Activated naive CD4-positive, alpha-beta T cell treated with anti-CD3 and anti-CD28 coated beads, Interleukin-2, amount 10 ng/mL, durations not matched to agents 7 days and 5 days (primary cell): ENCODE results near the gene PROX2.

ENCODE experiments used
- CTCF ChIA-PET: fragments of 350-600 bp; sonication (Branson Sonifier 250); formaldehyde crosslinking; loops from one replicate; lab custom pipeline; 2021; ENCODE audit warnings: antibody characterized with exemption; lab: Charles Lee
- DNase-seq: peaks from one replicate; pipeline ENCODE4 v3.0.0-alpha.2; 2020
- H3K27ac Mint-ChIP-seq: one replicate; pipeline ENCODE4 v1.8.0; 2021; ENCODE audit warnings: mild to moderate bottlenecking, moderate library complexity, mixed read lengths
- H3K27me3 Mint-ChIP-seq: one replicate; pipeline ENCODE4 v1.8.0; 2021; ENCODE audit warnings: mild to moderate bottlenecking, mixed read lengths
- H3K36me3 Mint-ChIP-seq: one replicate; pipeline ENCODE4 v1.8.0; 2021; ENCODE audit warnings: mixed read lengths
- H3K4me1 Mint-ChIP-seq: one replicate; pipeline ENCODE4 v1.8.0; 2021; ENCODE audit warnings: mixed read lengths
- H3K4me3 Mint-ChIP-seq: one replicate; pipeline ENCODE4 v1.8.0; 2021; ENCODE audit warnings: mild to moderate bottlenecking, moderate library complexity, mixed read lengths
- H3K9me3 Mint-ChIP-seq: one replicate; pipeline ENCODE4 v1.8.0; 2021; ENCODE audit warnings: mixed read lengths

PROX2 gene

GRCh38 chr14:74882103-74882920, 6.4 kb upstream of the PROX2 start:
- CTCF ChIA-PET, result interaction anchor here (0.5 to 5.6 kb wide), 9 partner anchors 10 to 974 kb away, joined by 3 to 44 read pairs (median 3); no protein-coding TSS in a partner anchor
- peaks cover 31% of the 10 kb centered on the region for H3K36me3 Mint-ChIP-seq
- H3K4me3 Mint-ChIP-seq, result peak overlapping the region; percentile 99
- peak; percentile 72 for DNase-seq
- no peaks in the 10 kb centered on the region for H3K27me3 Mint-ChIP-seq
- H3K4me1 Mint-ChIP-seq, result peaks cover 55% of the 10 kb centered on the region
- H3K9me3 Mint-ChIP-seq, result no peaks in the 10 kb centered on the region
- H3K27ac Mint-ChIP-seq, result peak overlapping the region; percentile 99

- DNase-seq, result peak; percentile 89
- Mint-ChIP-seq H3K9me3 (no peaks in the 10 kb centered on the region), H3K27me3 (no peaks in the 10 kb centered on the region), H3K36me3 (peaks cover 31% of the 10 kb centered on the region), H3K4me1 (peaks cover 55% of the 10 kb centered on the region), H3K4me3 (peak within 1 kb of the TSS; percentile 99), H3K27ac (peak within 1 kb of the TSS; percentile 99)
- CTCF ChIA-PET, result interaction anchor here (1.3 to 5.6 kb wide), 3 partner anchors 21 to 272 kb away, joined by 3 to 44 read pairs (median 44); no protein-coding TSS in a partner anchor
These were observed 5.6 kb upstream of the PROX2 start, which contains the start of gene DLST for GRCh38 chr14:74881431-74882102. TSS of gene DLST (plus strand) at chr14:74881916. CDS start at chr14:74881954, 38 bp downstream.

- Mint-ChIP-seq H3K4me3 (no peak overlapping the region), H3K27me3 (no peaks in the 10 kb centered on the region), H3K4me1 (peaks cover 50% of the 10 kb centered on the region), H3K9me3 (no peaks in the 10 kb centered on the region), H3K36me3 (peaks cover 18% of the 10 kb centered on the region), H3K27ac (no peak overlapping the region)
- no peak for DNase-seq
- CTCF ChIA-PET, result interaction anchor here (1.0 to 5.1 kb wide), 10 partner anchors 11 to 268 kb away, joined by 3 to 44 read pairs (median 4); partner anchors contain the start of gene LTBP2
These were observed 3.7 kb upstream of the PROX2 start for GRCh38 chr14:74879427-74880182.

GRCh38 chr14:74875204-74875603, 741 bp downstream of the PROX2 start:
- H3K4me3 Mint-ChIP-seq, result no peak overlapping the region
- no peak for DNase-seq
- no peaks in the 10 kb centered on the region for H3K9me3 Mint-ChIP-seq
- CTCF ChIA-PET, result interaction anchor here (6.9 kb wide), 1 partner anchor 14 kb away, joined by 46 read pairs; no protein-coding TSS in a partner anchor
- H3K27me3 Mint-ChIP-seq, result peaks cover 3% of the 10 kb centered on the region
- H3K4me1 Mint-ChIP-seq, result peaks cover 20% of the 10 kb centered on the region
- H3K36me3 Mint-ChIP-seq, result no peaks in the 10 kb centered on the region
- no peak overlapping the region for H3K27ac Mint-ChIP-seq

- H3K4me3 Mint-ChIP-seq, result no peak overlapping the region
- H3K9me3 Mint-ChIP-seq, result no peaks in the 10 kb centered on the region
- H3K27me3 Mint-ChIP-seq, result peaks cover 3% of the 10 kb centered on the region
- no peaks in the 10 kb centered on the region for H3K36me3 Mint-ChIP-seq
- CTCF ChIA-PET, result interaction anchor here (1.5 to 6.9 kb wide), 4 partner anchors 10 to 34 kb away, joined by 3 to 46 read pairs (median 8); no protein-coding TSS in a partner anchor
- DNase-seq, result no peak
- H3K4me1 Mint-ChIP-seq, result peaks cover 32% of the 10 kb centered on the region
- no peak overlapping the region for H3K27ac Mint-ChIP-seq
These were observed 4.1 kb downstream of the PROX2 start for GRCh38 chr14:74871819-74872218.

GRCh38 chr14:74868739-74869138, 7.2 kb downstream of the PROX2 start:
- Mint-ChIP-seq H3K4me1 (peaks cover 20% of the 10 kb centered on the region), H3K9me3 (no peaks in the 10 kb centered on the region), H3K4me3 (no peak overlapping the region), H3K27me3 (peaks cover 4% of the 10 kb centered on the region), H3K36me3 (no peaks in the 10 kb centered on the region), H3K27ac (no peak overlapping the region)
- CTCF ChIA-PET, result interaction anchor here (0.8 to 3.7 kb wide), 7 partner anchors 8 to 220 kb away, joined by 3 to 22 read pairs (median 4); no protein-coding TSS in a partner anchor
- no peak for DNase-seq

- Mint-ChIP-seq H3K27ac (peak overlapping the region; percentile 68), H3K27me3 (peaks cover 11% of the 10 kb centered on the region), H3K4me1 (peaks cover 19% of the 10 kb centered on the region), H3K9me3 (no peaks in the 10 kb centered on the region), H3K4me3 (no peak overlapping the region), H3K36me3 (no peaks in the 10 kb centered on the region)
- CTCF ChIA-PET, result interaction anchor here (1.0 to 3.7 kb wide), 8 partner anchors 9 to 428 kb away, joined by 3 to 22 read pairs (median 4); no protein-coding TSS in a partner anchor
- peak; percentile 72 for DNase-seq
These were observed 8.3 kb downstream of the PROX2 start for GRCh38 chr14:74867673-74868072.

GRCh38 chr14:74866708-74867389, 9.1 kb downstream of the PROX2 start:
- no peaks in the 10 kb centered on the region for H3K36me3 Mint-ChIP-seq
- CTCF ChIA-PET, result interaction anchor here (0.8 to 3.7 kb wide), 6 partner anchors 10 to 428 kb away, joined by 3 to 22 read pairs (median 4); partner anchors contain the start of gene PROX2

GRCh38 chr14:74865156-74865555, 10.8 kb downstream of the PROX2 start:
- H3K9me3 Mint-ChIP-seq, result no peaks in the 10 kb centered on the region
- CTCF ChIA-PET, result interaction anchor here (1.2 to 12.9 kb wide), 3 partner anchors 13 to 81 kb away, joined by 3 to 395 read pairs (median 37); no protein-coding TSS in a partner anchor
- H3K36me3 Mint-ChIP-seq, result no peaks in the 10 kb centered on the region
- H3K27ac Mint-ChIP-seq, result no peak overlapping the region
- no peak overlapping the region for H3K4me3 Mint-ChIP-seq
- DNase-seq, result no peak
- H3K4me1 Mint-ChIP-seq, result peaks cover 22% of the 10 kb centered on the region
- peaks cover 9% of the 10 kb centered on the region for H3K27me3 Mint-ChIP-seq

More at GRCh38 chr14:74866708-74867389, 9.1 kb downstream of the PROX2 start:
- Mint-ChIP-seq H3K9me3 (no peaks in the 10 kb centered on the region), H3K4me1 (peaks cover 19% of the 10 kb centered on the region), H3K27me3 (peaks cover 9% of the 10 kb centered on the region), H3K27ac (no peak overlapping the region), H3K4me3 (no peak overlapping the region)
- DNase-seq, result no peak

- CTCF ChIA-PET, result interaction anchor here (4.9 to 12.9 kb wide), 3 partner anchors 39 to 224 kb away, joined by 37 to 395 read pairs (median 42); no protein-coding TSS in a partner anchor
- Mint-ChIP-seq H3K27me3 (peaks cover 9% of the 10 kb centered on the region), H3K36me3 (no peaks in the 10 kb centered on the region), H3K4me1 (peaks cover 22% of the 10 kb centered on the region), H3K27ac (no peak overlapping the region), H3K4me3 (no peak overlapping the region), H3K9me3 (no peaks in the 10 kb centered on the region)
- DNase-seq, result no peak
These were observed 11.7 kb downstream of the PROX2 start for GRCh38 chr14:74864198-74864597.

- CTCF ChIA-PET, result interaction anchor here (0.8 to 12.9 kb wide), 10 partner anchors 10 to 254 kb away, joined by 3 to 395 read pairs (median 34); partner anchors contain the start of genes DLST, LTBP2 and PROX2
- no peaks in the 10 kb centered on the region for H3K9me3 Mint-ChIP-seq
- peaks cover 9% of the 10 kb centered on the region for H3K27me3 Mint-ChIP-seq
- H3K27ac Mint-ChIP-seq, result no peak overlapping the region
- H3K36me3 Mint-ChIP-seq, result no peaks in the 10 kb centered on the region
- H3K4me3 Mint-ChIP-seq, result no peak overlapping the region
- peaks cover 21% of the 10 kb centered on the region for H3K4me1 Mint-ChIP-seq
- no peak for DNase-seq
These were observed 12.7 kb downstream of the PROX2 start for GRCh38 chr14:74863274-74863673.

- CTCF ChIA-PET, result interaction anchor here (0.8 to 12.9 kb wide), 28 partner anchors 9 to 498 kb away, joined by 3 to 395 read pairs (median 7); partner anchors contain the start of genes DLST, PROX2 and RPS6KL1
- H3K4me1 Mint-ChIP-seq, result peaks cover 9% of the 10 kb centered on the region
- no peaks in the 10 kb centered on the region for H3K9me3 Mint-ChIP-seq
- peaks cover 9% of the 10 kb centered on the region for H3K27me3 Mint-ChIP-seq
- no peak for DNase-seq
- H3K27ac Mint-ChIP-seq, result no peak overlapping the region
- no peaks in the 10 kb centered on the region for H3K36me3 Mint-ChIP-seq
- H3K4me3 Mint-ChIP-seq, result no peak overlapping the region
These were observed 14.2 kb downstream of the PROX2 start for GRCh38 chr14:74861734-74862090.
